H1 (cell line): ENCODE measurements around the gene PKNOX1. TPM values are rescaled to one million over a fixed set of nuclear protein-coding genes. Genes with fewer than 3 reads are reported as not detected.

Source experiments
- CTCF ChIA-PET: fragments of 300-600 bp; sonication (Branson Sonifier 250); formaldehyde crosslinking; loops from one replicate; lab custom pipeline; 2021; ENCODE audit not compliant: partially characterized antibody; lab: Charles Lee
- POLR2A ChIA-PET: fragments of 300-600 bp; sonication (Branson Sonifier 250); formaldehyde crosslinking; loops from one replicate; lab custom pipeline; 2021; ENCODE audit warnings: inconsistent platforms; ENCODE audit not compliant: partially characterized antibody; lab: Charles Lee
- DNase-seq, 2 experiments: peaks; one replicate each; pipeline versions ENCODE4 v3.0.0 to v3.0.0-alpha.2; 2010 to 2022; ENCODE audit warnings: low spot score in 2 of 2, low read depth in 1 of 2, mixed read lengths in 1 of 2
- FAIRE-seq: peaks from 2 replicates; lab custom pipeline; 2011; peaks lifted over from hg19 to GRCh38; lab: Jason Lieb, UNC
- H2AFZ ChIP-seq: 2 replicates; pipeline ENCODE4 v1.8.1; 2012; ENCODE audit warnings: low read length, inconsistent platforms
- H2AK5ac ChIP-seq: 2 replicates; pipeline ENCODE4 v1.6.1; 2013; ENCODE audit warnings: low read depth, low read length
- H2BK120ac ChIP-seq: replicated peaks from 2 replicates; pipeline ENCODE3; 2013; ENCODE audit warnings: low read depth, low read length, inconsistent platforms
- H2BK12ac ChIP-seq: 2 replicates; pipeline ENCODE4 v1.6.1; 2013; ENCODE audit warnings: low read depth, low read length
- H2BK15ac ChIP-seq: 2 replicates; pipeline ENCODE4 v1.6.1; 2013; ENCODE audit warnings: low read length
- H2BK20ac ChIP-seq: 2 replicates; pipeline ENCODE4 v1.6.1; 2013; ENCODE audit warnings: low read length
- H2BK5ac ChIP-seq: 2 replicates; pipeline ENCODE4 v1.6.1; 2013; ENCODE audit warnings: low read depth, low read length
- H3K14ac ChIP-seq: 2 replicates; pipeline ENCODE4 v1.6.1; 2013; ENCODE audit warnings: inconsistent platforms; ENCODE audit not compliant: insufficient read length
- H3K18ac ChIP-seq: 2 replicates; pipeline ENCODE4 v1.6.1; 2013; ENCODE audit warnings: low read length; ENCODE audit errors: extremely low read depth
- H3K23ac ChIP-seq: 2 replicates; pipeline ENCODE4 v1.6.1; 2013; ENCODE audit warnings: inconsistent platforms; ENCODE audit not compliant: insufficient read length
- H3K23me2 ChIP-seq: 2 replicates; pipeline ENCODE4 v1.6.1; 2013; ENCODE audit warnings: low read depth, low read length
- H3K27ac ChIP-seq: 2 replicates; pipeline ENCODE4 v1.6.1; 2011; ENCODE audit warnings: low read depth, low read length, inconsistent platforms
- H3K27me3 ChIP-seq, 4 experiments: replicated peaks in 1 of 4; 1 replicate in 1 of 4; 2 replicates in 3 of 4; pipeline versions ENCODE4 v1.6.1 to v1.8.1; 2011 to 2013; ENCODE audit warnings: low read length in 3 of 4, mild to moderate bottlenecking in 3 of 4, inconsistent platforms in 2 of 4, mixed read lengths in 2 of 4, moderate library complexity in 1 of 4; ENCODE audit not compliant: control insufficient read depth in 3 of 4, insufficient read depth in 3 of 4; ENCODE audit errors: extremely low read depth in 1 of 4
- H3K36me3 ChIP-seq, 4 experiments: 2 replicates each; pipeline versions ENCODE4 v1.6.1 to v1.8.1; 2011 to 2013; ENCODE audit warnings: mild to moderate bottlenecking in 4 of 4, low read length in 3 of 4, moderate library complexity in 2 of 4, control low read depth in 1 of 4, inconsistent platforms in 1 of 4; ENCODE audit not compliant: insufficient read depth in 4 of 4, control insufficient read depth in 2 of 4
- H3K4ac ChIP-seq: replicated peaks from 2 replicates; pipeline ENCODE3; 2013; ENCODE audit warnings: low read length, low read depth, mixed read lengths, inconsistent platforms; ENCODE audit not compliant: insufficient read length
- H3K4me1 ChIP-seq, 4 experiments: replicated peaks in 1 of 4; 1 replicate in 1 of 4; 2 replicates in 3 of 4; pipeline versions ENCODE4 v1.6.1 to v1.8.1; 2011 to 2013; ENCODE audit warnings: low read length in 3 of 4, inconsistent platforms in 2 of 4, mixed read lengths in 1 of 4; ENCODE audit not compliant: insufficient read depth in 4 of 4, control insufficient read depth in 3 of 4
- H3K4me2 ChIP-seq, 2 experiments: 2 replicates each; pipeline versions ENCODE4 v1.6.1 to v1.8.1; 2011 to 2013; ENCODE audit warnings: low read depth in 2 of 2, low read length in 2 of 2, control low read depth in 1 of 2, inconsistent platforms in 1 of 2, mild to moderate bottlenecking in 1 of 2; ENCODE audit not compliant: insufficient read depth in 1 of 2
- H3K4me3 ChIP-seq, 4 experiments: fragments of 200-600, 300-600 bp in 1 of 4; sonication (generic), shearing (Covaris generic), sonication (Bioruptor Twin) in 1 of 4; 2 replicates each; pipeline versions ENCODE4 v1.5.1 to v1.8.1; 2011 to 2016; ENCODE audit warnings: low read length in 4 of 4, low read depth in 3 of 4, control low read depth in 2 of 4, inconsistent platforms in 2 of 4, mild to moderate bottlenecking in 2 of 4, mixed read lengths in 1 of 4, moderate library complexity in 1 of 4; ENCODE audit not compliant: insufficient read depth in 2 of 4; ENCODE audit errors: extremely low read depth in 1 of 4
- H3K56ac ChIP-seq: replicated peaks from 2 replicates; pipeline ENCODE3; 2013; ENCODE audit warnings: low read depth, mild to moderate bottlenecking, mixed read lengths, low read length, inconsistent platforms; ENCODE audit not compliant: insufficient read length
- H3K79me1 ChIP-seq: 2 replicates; pipeline ENCODE4 v1.6.1; 2013; ENCODE audit warnings: low read depth, low read length, control low read depth
- H3K79me2 ChIP-seq, 2 experiments: 2 replicates each; pipeline versions ENCODE4 v1.6.1 to v1.8.1; 2012 to 2013; ENCODE audit warnings: low read length in 2 of 2, mild to moderate bottlenecking in 2 of 2, inconsistent platforms in 1 of 2; ENCODE audit not compliant: insufficient read depth in 2 of 2, control insufficient read depth in 1 of 2
- H3K9ac ChIP-seq, 4 experiments: replicated peaks in 1 of 4; 1 replicate in 1 of 4; 2 replicates in 3 of 4; pipeline versions ENCODE4 v1.6.1 to v1.8.1; 2011 to 2013; ENCODE audit warnings: low read depth in 3 of 4, low read length in 3 of 4, control low read depth in 2 of 4, mild to moderate bottlenecking in 2 of 4, moderate library complexity in 2 of 4, inconsistent platforms in 1 of 4; ENCODE audit errors: extremely low read depth in 1 of 4
- H3K9me3 ChIP-seq, 2 experiments: 2 replicates each; pipeline versions ENCODE4 v1.6.1 to v1.8.1; 2012 to 2013; ENCODE audit warnings: mild to moderate bottlenecking in 2 of 2, moderate library complexity in 2 of 2, control low read depth in 1 of 2, inconsistent platforms in 1 of 2, low read depth in 1 of 2, low read length in 1 of 2, mixed read lengths in 1 of 2; ENCODE audit not compliant: insufficient read depth in 2 of 2
- H4K20me1 ChIP-seq, 2 experiments: replicated peaks in 1 of 2; 2 replicates each; pipeline versions ENCODE3 to v1.8.1; 2011 to 2013; ENCODE audit warnings: inconsistent platforms in 2 of 2, low read length in 2 of 2, mild to moderate bottlenecking in 1 of 2; ENCODE audit not compliant: insufficient read depth in 2 of 2, control insufficient read depth in 1 of 2
- H4K5ac ChIP-seq: 2 replicates; pipeline ENCODE4 v1.6.1; 2013; ENCODE audit warnings: low read length, low read depth, mixed read lengths, inconsistent platforms; ENCODE audit not compliant: insufficient read length
- H4K8ac ChIP-seq: 2 replicates; pipeline ENCODE4 v1.8.0; 2013; ENCODE audit warnings: mild to moderate bottlenecking, moderate library complexity, low read length, inconsistent platforms; ENCODE audit not compliant: insufficient read depth; ENCODE audit errors: extremely low read depth
- H4K91ac ChIP-seq: replicated peaks from 2 replicates; pipeline ENCODE3; 2013; ENCODE audit warnings: low read length, mixed read lengths, inconsistent platforms; ENCODE audit not compliant: insufficient read length
- BACH1 ChIP-seq: IDR thresholded peaks from 2 replicates; pipeline ENCODE4 v1.6.1; 2012; ENCODE audit warnings: low read length, improper control_type of control experiment
- EGR1 ChIP-seq: IDR thresholded peaks from 2 replicates; pipeline ENCODE4 v1.6.1; 2011; ENCODE audit warnings: low read depth, low read length, borderline replicate concordance
- EZH2 ChIP-seq: fragments of 200-600 bp; sonication (generic); IDR thresholded peaks from 2 replicates; pipeline ENCODE4 v1.7.1; 2012; ENCODE audit warnings: low read depth, mild to moderate bottlenecking, moderate library complexity, low read length, inconsistent platforms; ENCODE audit not compliant: severe bottlenecking
- HDAC6 ChIP-seq: IDR thresholded peaks from one replicate; pipeline ENCODE4 v1.7.1; 2012; ENCODE audit warnings: low read depth, mild to moderate bottlenecking, inconsistent platforms, low read length, moderate library complexity
- MAFK ChIP-seq: IDR thresholded peaks from 2 replicates; pipeline ENCODE4 v1.6.1; 2012; ENCODE audit warnings: low read depth, mild to moderate bottlenecking, improper control_type of control experiment, low read length
- PHF8 ChIP-seq: fragments of 200-600 bp; sonication (generic); conservative IDR thresholded peaks from 2 replicates; pipeline ENCODE4 v1.7.1; 2012; ENCODE audit warnings: low read depth, mild to moderate bottlenecking, inconsistent platforms, low read length, moderate library complexity
- POLR2AphosphoS5 ChIP-seq: IDR thresholded peaks from 2 replicates; pipeline ENCODE4 v1.6.1; 2011; ENCODE audit warnings: low read depth, low read length
- POU5F1 ChIP-seq: IDR thresholded peaks from 2 replicates; pipeline ENCODE4 v1.6.1; 2011; ENCODE audit warnings: low read depth, mild to moderate bottlenecking, low read length, moderate library complexity
- RBBP5 ChIP-seq: IDR thresholded peaks from 2 replicates; pipeline ENCODE4 v1.7.1; 2012; ENCODE audit warnings: low read depth, mild to moderate bottlenecking, inconsistent platforms, low read length, moderate library complexity, borderline replicate concordance
- SAP30 ChIP-seq: fragments of 300-600 bp; sonication (generic); IDR thresholded peaks from 2 replicates; pipeline ENCODE4 v1.7.1; 2012; ENCODE audit warnings: low read length, moderate library complexity, mild to moderate bottlenecking, inconsistent platforms; ENCODE audit not compliant: insufficient read depth, insufficient replicate concordance
- SIN3A ChIP-seq, 2 experiments: IDR thresholded peaks in 1 of 2; conservative IDR thresholded peaks in 1 of 2; 2 replicates each; pipeline ENCODE4 v1.6.1; 2011 to 2012; ENCODE audit warnings: low read length in 2 of 2, improper control_type of control experiment in 1 of 2, low read depth in 1 of 2, mild to moderate bottlenecking in 1 of 2
- SIX5 ChIP-seq: IDR thresholded peaks from 2 replicates; pipeline ENCODE4 v1.6.1; 2011; ENCODE audit warnings: mild to moderate bottlenecking, low read depth, low read length
- SP2 ChIP-seq: IDR thresholded peaks from 2 replicates; pipeline ENCODE4 v1.6.1; 2012; ENCODE audit warnings: mild to moderate bottlenecking, low read length, inconsistent platforms
- TAF1 ChIP-seq: IDR thresholded peaks from 2 replicates; pipeline ENCODE4 v1.6.1; 2011; ENCODE audit warnings: mild to moderate bottlenecking, low read depth, low read length
- TBP ChIP-seq: IDR thresholded peaks from 2 replicates; pipeline ENCODE4 v1.6.1; 2011; ENCODE audit warnings: low read depth, low read length, improper control_type of control experiment
- WGBS, 2 experiments: shearing (Covaris generic) in 1 of 2; methylation state at CpG; one replicate each; pipeline versions ENCODE4 v1.1.6 to v1.1.7; 2013 to 2015; ENCODE audit warnings: low lambda C conversion rate in 2 of 2, mixed read lengths in 2 of 2, inconsistent platforms in 1 of 2, low coverage in 1 of 2, missing lambda C conversion rate in 1 of 2; ENCODE audit not compliant: insufficient replicate concordance in 2 of 2, insufficient coverage in 1 of 2, insufficient read length in 1 of 2; ENCODE audit errors: extremely low coverage in 1 of 2, missing lambda C conversion rate in 1 of 2; 5-methylcytosine and 5-hydroxymethylcytosine counted together
- polyA plus RNA-seq, 7 experiments: library from polyadenylated mRNA; depleted of rRNA in 3 of 7; stranded (reverse) in 5 of 7; unstranded in 2 of 7; fragments of >200 nt in 5 of 7; fragments of 200-250 nt in 2 of 7; gene quantifications; 1 replicate in 5 of 7; 2 replicates in 1 of 7; 4 replicates in 1 of 7; pipeline versions ENCODE4 v1.2.1 to v1.2.3, GENCODE V29; 2011 to 2013; ENCODE audit warnings: missing spikeins in 2 of 7, mixed read lengths in 2 of 7
- total RNA-seq: library from RNA; stranded (reverse); fragmentation: NEBNext Ultra II Directional; extraction: Animal tissue kit (Norgen Biotek cat#: 25700); gene quantifications from 2 replicates; pipeline ENCODE4 v1.2.1, GENCODE V29; 2021

The PKNOX1 gene
- total and polyA plus RNA-seq, 2 of the 8 experiments (the other 6 are each of a cell fraction or from before 2014, with no cell fraction given) = 20.4 to 31.9 TPM

DNA sequence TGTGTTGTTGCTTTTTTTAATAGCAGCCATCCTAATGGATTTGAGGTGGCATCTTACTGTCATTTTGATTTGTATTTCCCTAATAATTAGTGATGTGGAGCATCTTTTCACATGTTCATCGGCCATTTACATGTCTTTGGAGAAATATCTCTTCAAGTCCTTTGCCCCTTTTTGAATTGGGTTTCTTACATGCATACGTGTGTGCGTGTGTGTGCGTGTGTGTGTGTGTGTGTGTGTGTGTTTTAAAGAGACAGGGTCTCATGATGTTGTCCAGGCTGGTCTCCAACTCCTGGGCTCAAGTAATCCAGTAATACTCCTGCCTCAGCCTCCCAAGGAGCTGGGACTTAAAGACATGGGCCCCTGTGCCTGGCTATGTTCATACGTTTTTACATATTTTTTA lies 9.5 kb downstream of the PKNOX1 start:
- Histone ChIP-seq H2BK12ac (no peak overlapping the region), H2AK5ac (no peak overlapping the region), H3K23ac (no peak overlapping the region), H2AFZ (no peak overlapping the region), H4K91ac (no peak overlapping the region), H4K20me1 (no peaks in the 10 kb centered on the region), H3K9me3 (no peaks in the 10 kb centered on the region), H3K79me2 (peaks cover 0 to 58% of the 10 kb centered on the region in 2 experiments; a peak in 2 of 4 replicates), H3K4ac (no peak overlapping the region), H2BK15ac (no peak overlapping the region), H2BK5ac (no peak overlapping the region), H3K36me3 (peaks cover 0 to 8% (median 0%) of the 10 kb centered on the region in 4 experiments; a peak in 4 of 8 replicates), H3K79me1 (0 out of 2 replicates have a peak, but pooled peaks cover 2% of the 10 kb centered on the region), H3K27me3 (no peaks in the 10 kb centered on the region), H4K8ac (no peak overlapping the region), H3K4me3 (no peak overlapping the region), H3K4me2 (no peak overlapping the region), H2BK20ac (no peak overlapping the region), H3K56ac (no peak overlapping the region), H3K23me2 (no peaks in the 10 kb centered on the region), H3K27ac (no peak overlapping the region), H3K9ac (no peak overlapping the region), H3K14ac (no peak overlapping the region), H3K4me1 (peaks cover 0 to 12% (median 8%) of the 10 kb centered on the region in 4 experiments), H2BK120ac (no peak overlapping the region), H3K18ac (no peak overlapping the region), H4K5ac (no peak overlapping the region)
- ChIA-PET POLR2A (interaction anchor here (0.8 to 7.5 kb wide), 4 partner anchors 7 to 28 kb away, joined by 3 to 112 read pairs (median 4); no protein-coding TSS in a partner anchor), CTCF (interaction anchor here (0.7 to 1.3 kb wide), 2 partner anchors 62 to 91 kb away, joined by 3 to 4 read pairs; partner anchors contain the start of gene NDUFV3)
- DNase-seq (no peak), FAIRE-seq (no peak)
- WGBS, 2 experiments = 83% methylated on average over 5 of the region's 5 CpGs; no CpG with 5 or more reads in 1 of the 2 experiments
- TF ChIP-seq MAFK (no peak), EZH2 (no peak), PHF8 (no peak), SAP30 (no peak), SIX5 (no peak), HDAC6 (no peak), TAF1 (no peak), BACH1 (no peak), EGR1 (no peak), SP2 (no peak), POLR2AphosphoS5 (no peak), SIN3A (conservative IDR thresholded peaks at IDR 0.05 in 1 of 2, IDR thresholded peaks at IDR 0.05 in 1 of 2; ENCODE audit: low read depth in 1 of 2, low read length in 2 of 2) (no peak), TBP (no peak), RBBP5 (no peak), POU5F1 (no peak)
